ENCODE data around the gene CAPN3. TPM values are rescaled to one million over a fixed set of nuclear protein-coding genes. Genes with fewer than 3 reads are reported as not detected.

CAPN3 gene
- total RNA-seq, 4 donors from 2014 or later, result 0.82 to 8.8 (median 5.8) TPM

GRCh38 chr15:42345504-42345903 lies 13.8 kb upstream of the CAPN3 start:
- Histone ChIP-seq H3K27me3 (no peaks in the 10 kb centered on the region), H3K36me3 (peaks cover 0 to 90% (median 0%) of the 10 kb centered on the region in 3 donors), H3K4me3 (no peak overlapping the region), H3K4me1 (no peaks in the 10 kb centered on the region), H3K27ac (no peak overlapping the region), H3K9me3 (no peaks in the 10 kb centered on the region)
- no peak for DNase-seq
- 89 to 95% methylated on average over 3 of the region's 3 CpGs for whole genome bisulfite sequencing, 2 donors
- TF ChIP-seq POLR2A (IDR thresholded peaks at IDR 0.05) (no peak), CTCF (IDR thresholded peaks at IDR 0.05) (no peak)
- intact Hi-C loops (cut with DNase I), result no loop called here

GRCh38 chr15:42348083-42348482 lies 11.2 kb upstream of the CAPN3 start:
- H3K9me3 ChIP-seq, result no peaks in the 10 kb centered on the region
- intact Hi-C loops (cut with DNase I), result no loop called here
- no peak for DNase-seq
- H3K36me3 ChIP-seq, result peaks cover 0 to 100% (median 8%) of the 10 kb centered on the region in 3 donors
- no peak overlapping the region for H3K4me3 ChIP-seq
- H3K27me3 ChIP-seq, result no peaks in the 10 kb centered on the region
- TF ChIP-seq CTCF (IDR thresholded peaks at IDR 0.05) (no peak), POLR2A (IDR thresholded peaks at IDR 0.05) (no peak)
- no peaks in the 10 kb centered on the region for H3K4me1 ChIP-seq
- 93 to 94% methylated on average over 5 of the region's 5 CpGs for WGBS, 2 donors
- no peak overlapping the region for H3K27ac ChIP-seq

- H3K36me3 ChIP-seq, result peaks cover 0 to 100% (median 8%) of the 10 kb centered on the region in 3 donors
- no peaks in the 10 kb centered on the region for H3K27me3 ChIP-seq
- intact Hi-C loops (cut with DNase I), result no loop called here
- H3K4me3 ChIP-seq, result no peak overlapping the region
- 80 to 83% methylated on average over 2 of the region's 2 CpGs for WGBS, 2 donors
- no peak for DNase-seq
- no peak for TF ChIP-seq CTCF (IDR thresholded peaks at IDR 0.05)
- no peak overlapping the region for H3K27ac ChIP-seq
- no peaks in the 10 kb centered on the region for H3K4me1 ChIP-seq
- H3K9me3 ChIP-seq, result no peaks in the 10 kb centered on the region
Observed at GRCh38 chr15:42349186-42349585, 10.1 kb upstream of the CAPN3 start.

GRCh38 chr15:42352401-42352800 lies 6.9 kb upstream of the CAPN3 start:
- no peak for TF ChIP-seq POLR2A (IDR thresholded peaks at IDR 0.05)
- TF ChIP-seq CTCF (IDR thresholded peaks at IDR 0.05), result no peak
- intact Hi-C loops (cut with DNase I), result no loop called here
- no peak overlapping the region for H3K4me3 ChIP-seq
- no peak for DNase-seq
- H3K4me1 ChIP-seq, result no peaks in the 10 kb centered on the region
- H3K27me3 ChIP-seq, result no peaks in the 10 kb centered on the region
- 90 to 91% methylated on average over 7 of the region's 7 CpGs for WGBS, 2 donors
- H3K36me3 ChIP-seq, result peaks cover 0 to 97% (median 8%) of the 10 kb centered on the region in 3 donors
- H3K27ac ChIP-seq, result no peak overlapping the region
- H3K9me3 ChIP-seq, result no peaks in the 10 kb centered on the region

- Histone ChIP-seq H3K36me3 (peaks cover 0 to 97% (median 8%) of the 10 kb centered on the region in 3 donors), H3K27me3 (no peaks in the 10 kb centered on the region), H3K27ac (no peak overlapping the region), H3K4me3 (no peak overlapping the region), H3K4me1 (no peaks in the 10 kb centered on the region), H3K9me3 (no peaks in the 10 kb centered on the region)
- 87 to 89% methylated on average over 6 of the region's 6 CpGs for WGBS, 2 donors
- intact Hi-C loops (cut with DNase I), result no loop called here
- DNase-seq, result no peak
- TF ChIP-seq POLR2A (IDR thresholded peaks at IDR 0.05) (no peak), CTCF (IDR thresholded peaks at IDR 0.05) (no peak)
Observed at GRCh38 chr15:42353061-42353460, 6.2 kb upstream of the CAPN3 start.

All from esophagus squamous epithelium (tissue), 5 donors.